Measurements from ENCODE around the gene KCNH2.
A peak's percentile ranks its signal among the peaks of the same experiment; 100 is the strongest.

The KCNH2 gene

DNA sequence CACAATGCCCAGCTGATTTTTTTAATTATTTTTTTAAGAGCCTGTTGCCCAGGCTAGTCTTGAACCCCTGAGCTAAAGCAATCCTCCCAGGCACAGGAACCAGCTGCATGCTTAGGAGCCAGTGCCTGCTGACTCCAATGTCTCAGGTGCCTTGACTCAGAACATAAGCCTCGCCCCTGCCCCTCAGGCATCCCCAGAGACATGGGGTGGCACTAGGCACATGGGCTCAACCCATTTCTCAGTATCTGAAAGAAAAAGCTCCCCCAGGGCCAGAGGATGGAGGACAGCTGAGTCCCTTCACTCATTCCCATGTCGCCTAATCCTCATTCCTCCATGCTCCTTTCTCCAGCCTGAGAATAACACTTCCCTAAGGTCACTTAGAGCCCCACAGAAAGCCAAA, 39.1 kb downstream of the KCNH2 start:
- H3K36me3 ChIP-seq (ENCODE audit: low read depth), result no peaks in the 10 kb centered on the region
- H3K4me1 ChIP-seq (ENCODE audit: insufficient read depth, poor library complexity, severe bottlenecking), result peaks cover 42% of the 10 kb centered on the region
- TF ChIP-seq, protein P1, sequence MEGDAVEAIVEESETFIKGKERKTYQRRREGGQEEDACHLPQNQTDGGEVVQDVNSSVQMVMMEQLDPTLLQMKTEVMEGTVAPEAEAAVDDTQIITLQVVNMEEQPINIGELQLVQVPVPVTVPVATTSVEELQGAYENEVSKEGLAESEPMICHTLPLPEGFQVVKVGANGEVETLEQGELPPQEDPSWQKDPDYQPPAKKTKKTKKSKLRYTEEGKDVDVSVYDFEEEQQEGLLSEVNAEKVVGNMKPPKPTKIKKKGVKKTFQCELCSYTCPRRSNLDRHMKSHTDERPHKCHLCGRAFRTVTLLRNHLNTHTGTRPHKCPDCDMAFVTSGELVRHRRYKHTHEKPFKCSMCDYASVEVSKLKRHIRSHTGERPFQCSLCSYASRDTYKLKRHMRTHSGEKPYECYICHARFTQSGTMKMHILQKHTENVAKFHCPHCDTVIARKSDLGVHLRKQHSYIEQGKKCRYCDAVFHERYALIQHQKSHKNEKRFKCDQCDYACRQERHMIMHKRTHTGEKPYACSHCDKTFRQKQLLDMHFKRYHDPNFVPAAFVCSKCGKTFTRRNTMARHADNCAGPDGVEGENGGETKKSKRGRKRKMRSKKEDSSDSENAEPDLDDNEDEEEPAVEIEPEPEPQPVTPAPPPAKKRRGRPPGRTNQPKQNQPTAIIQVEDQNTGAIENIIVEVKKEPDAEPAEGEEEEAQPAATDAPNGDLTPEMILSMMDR (IDR thresholded peaks at IDR 0.05; ENCODE audit: poor library complexity, severe bottlenecking), result no peak
- no peaks in the 10 kb centered on the region for H3K27me3 ChIP-seq (ENCODE audit: insufficient read depth, poor library complexity, severe bottlenecking)
- ATAC-seq (ENCODE audit: low read depth) (no peak), DNase-seq (ENCODE audit: low spot score) (no peak)
- no peak overlapping the region for H3K27ac ChIP-seq (ENCODE audit: poor library complexity, severe bottlenecking)
- no peak overlapping the region for H3K4me3 ChIP-seq (ENCODE audit: severe bottlenecking)
- no peaks in the 10 kb centered on the region for H3K9me3 ChIP-seq (ENCODE audit: severe bottlenecking)

DNA sequence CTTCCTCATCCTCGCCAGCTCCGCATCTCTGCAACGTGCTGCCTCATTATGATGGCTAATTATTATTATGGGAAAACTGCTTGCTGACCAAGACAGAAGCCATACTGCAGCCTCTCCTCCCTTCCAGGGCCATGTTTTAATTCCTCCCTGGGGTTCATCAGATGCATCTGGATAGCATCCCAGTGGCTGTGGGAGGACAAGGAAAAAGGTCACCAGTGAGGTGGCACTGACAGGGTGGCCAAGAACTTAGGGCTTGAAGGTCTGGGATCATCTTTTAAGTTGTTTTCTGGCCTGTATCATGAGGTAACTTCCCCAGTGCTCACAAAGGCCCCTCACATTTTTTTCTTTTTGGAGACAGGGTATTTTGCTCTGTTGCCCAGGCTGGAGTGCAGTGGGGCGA, 39.6 kb downstream of the KCNH2 start:
- Histone ChIP-seq H3K4me1 (ENCODE audit: insufficient read depth, poor library complexity, severe bottlenecking) (peaks cover 39% of the 10 kb centered on the region), H3K27me3 (ENCODE audit: insufficient read depth, poor library complexity, severe bottlenecking) (no peaks in the 10 kb centered on the region), H3K9me3 (ENCODE audit: severe bottlenecking) (no peaks in the 10 kb centered on the region), H3K27ac (ENCODE audit: poor library complexity, severe bottlenecking) (peak overlapping the region; percentile 38), H3K36me3 (ENCODE audit: low read depth) (no peaks in the 10 kb centered on the region), H3K4me3 (ENCODE audit: severe bottlenecking) (no peak overlapping the region)
- no peak for ATAC-seq (ENCODE audit: low read depth)
- no peak for DNase-seq (ENCODE audit: low spot score)
- TF ChIP-seq, protein P1 (IDR thresholded peaks at IDR 0.05; ENCODE audit: poor library complexity, severe bottlenecking), result no peak

DNA sequence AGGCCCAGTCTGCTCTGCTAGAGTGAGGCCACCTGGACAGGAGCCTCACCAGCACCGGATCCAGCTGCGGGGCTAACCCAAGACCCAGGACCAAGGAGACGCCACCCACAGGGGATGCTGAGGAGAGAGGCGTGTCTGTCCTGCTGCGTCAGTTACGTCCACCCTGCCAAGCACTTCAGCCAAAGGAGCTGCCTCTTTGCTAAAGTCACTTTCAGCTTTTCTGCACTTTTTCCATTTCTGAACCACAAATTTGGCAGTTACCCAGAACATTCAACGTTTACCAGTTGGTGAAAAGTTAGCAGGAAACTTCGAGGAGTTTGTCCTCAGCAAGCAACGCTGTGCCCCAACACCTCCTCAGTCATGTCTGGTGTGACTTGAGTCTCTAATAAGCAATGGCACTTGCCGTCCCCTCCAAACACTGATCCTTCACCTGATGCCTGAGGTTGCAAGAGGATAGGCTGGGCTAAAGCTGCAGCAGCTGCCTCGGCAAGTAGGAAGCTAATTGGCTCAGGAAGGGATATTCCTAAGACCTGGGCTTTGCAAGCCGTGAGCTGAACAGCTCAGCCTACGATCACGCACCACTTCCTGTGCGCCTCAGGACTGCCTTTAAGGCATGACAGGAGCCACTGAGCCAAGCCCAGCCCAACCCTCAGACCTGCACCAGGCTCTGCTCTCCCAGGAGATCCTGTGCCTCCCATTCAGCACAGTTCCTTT, 40.1 kb downstream of the KCNH2 start:
- DNase-seq (ENCODE audit: low spot score) (peak; percentile 76), ATAC-seq (ENCODE audit: low read depth) (peak; percentile 95)
- TF ChIP-seq, protein P1 (IDR thresholded peaks at IDR 0.05; ENCODE audit: poor library complexity, severe bottlenecking), result no peak
- Histone ChIP-seq H3K9me3 (ENCODE audit: severe bottlenecking) (no peaks in the 10 kb centered on the region), H3K27ac (ENCODE audit: poor library complexity, severe bottlenecking) (peak overlapping the region; percentile 38), H3K4me3 (ENCODE audit: severe bottlenecking) (no peak overlapping the region), H3K4me1 (ENCODE audit: insufficient read depth, poor library complexity, severe bottlenecking) (peaks cover 36% of the 10 kb centered on the region), H3K27me3 (ENCODE audit: insufficient read depth, poor library complexity, severe bottlenecking) (no peaks in the 10 kb centered on the region), H3K36me3 (ENCODE audit: low read depth) (no peaks in the 10 kb centered on the region)

DNA sequence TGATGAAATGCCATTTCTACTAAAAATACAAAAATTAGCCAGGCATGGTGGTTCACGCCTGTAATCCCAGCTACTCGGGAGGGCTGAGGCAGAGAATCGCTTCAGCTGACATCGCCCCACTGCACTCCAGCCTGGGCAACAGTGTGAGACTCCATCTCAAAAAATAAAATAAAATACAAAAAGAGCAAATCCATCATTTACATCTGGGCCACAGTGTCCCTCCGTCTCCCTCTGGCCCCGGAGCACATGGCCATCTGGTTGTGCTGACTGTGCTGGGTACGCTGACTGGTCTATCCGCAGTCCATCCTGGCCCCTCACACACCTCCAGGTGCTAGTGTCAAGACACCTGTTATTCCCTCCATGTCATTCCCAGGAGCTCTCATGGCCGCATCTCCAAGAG, 42.1 kb downstream of the KCNH2 start:
- DNase-seq (ENCODE audit: low spot score) (no peak), ATAC-seq (ENCODE audit: low read depth) (no peak)
- TF ChIP-seq, protein P1 (IDR thresholded peaks at IDR 0.05; ENCODE audit: poor library complexity, severe bottlenecking), result no peak
- Histone ChIP-seq H3K27me3 (ENCODE audit: insufficient read depth, poor library complexity, severe bottlenecking) (no peaks in the 10 kb centered on the region), H3K9me3 (ENCODE audit: severe bottlenecking) (no peaks in the 10 kb centered on the region), H3K36me3 (ENCODE audit: low read depth) (no peaks in the 10 kb centered on the region), H3K4me1 (ENCODE audit: insufficient read depth, poor library complexity, severe bottlenecking) (peaks cover 27% of the 10 kb centered on the region), H3K4me3 (ENCODE audit: severe bottlenecking) (no peak overlapping the region), H3K27ac (ENCODE audit: poor library complexity, severe bottlenecking) (no peak overlapping the region)

DNA sequence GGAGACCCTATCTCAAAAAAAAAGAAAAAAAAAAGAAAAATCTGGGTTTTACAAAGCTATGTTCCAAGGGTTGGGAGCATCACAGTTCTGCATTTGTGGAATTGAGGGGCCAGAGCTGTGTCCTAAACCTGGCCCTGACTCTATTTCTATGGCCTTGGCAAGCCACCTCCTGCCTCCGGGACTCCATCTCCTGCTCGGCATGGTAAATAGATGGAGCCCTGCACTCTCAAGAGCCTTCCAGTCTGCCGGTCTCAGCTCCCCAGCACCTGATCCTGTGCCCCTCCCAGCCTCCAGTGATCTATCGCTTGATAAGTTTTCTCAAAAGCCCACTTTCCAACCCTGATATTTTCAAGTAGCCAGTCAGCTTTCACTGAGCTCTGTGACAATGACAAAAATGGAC, 43.0 kb downstream of the KCNH2 start:
- DNase-seq (ENCODE audit: low spot score), result no peak

More for the DNA sequence above, 43.0 kb downstream of the KCNH2 start:
- no peak for ATAC-seq (ENCODE audit: low read depth)
- Histone ChIP-seq H3K9me3 (ENCODE audit: severe bottlenecking) (no peaks in the 10 kb centered on the region), H3K4me3 (ENCODE audit: severe bottlenecking) (no peak overlapping the region), H3K27ac (ENCODE audit: poor library complexity, severe bottlenecking) (no peak overlapping the region), H3K36me3 (ENCODE audit: low read depth) (no peaks in the 10 kb centered on the region), H3K4me1 (ENCODE audit: insufficient read depth, poor library complexity, severe bottlenecking) (peaks cover 18% of the 10 kb centered on the region), H3K27me3 (ENCODE audit: insufficient read depth, poor library complexity, severe bottlenecking) (no peaks in the 10 kb centered on the region)
- TF ChIP-seq, protein P1 (IDR thresholded peaks at IDR 0.05; ENCODE audit: poor library complexity, severe bottlenecking), result no peak

All from RWPE2 (cell line).